HUES64 (cell line): ENCODE results near the gene SFR1.

Experiments
- H3K27ac ChIP-seq: 2 replicates; pipeline ENCODE4 v1.7.0; 2013; ENCODE audit warnings: low read depth, low read length, inconsistent platforms
- H3K27me3 ChIP-seq: 2 replicates; pipeline ENCODE4 v1.6.1; 2013; ENCODE audit warnings: mild to moderate bottlenecking, low read length; ENCODE audit not compliant: insufficient read depth
- H3K36me3 ChIP-seq: 2 replicates; pipeline ENCODE4 v1.6.1; 2013; ENCODE audit warnings: mild to moderate bottlenecking, low read length; ENCODE audit not compliant: insufficient read depth
- H3K4me1 ChIP-seq: 2 replicates; pipeline ENCODE4 v1.6.1; 2013; ENCODE audit warnings: mild to moderate bottlenecking, low read length, moderate library complexity; ENCODE audit not compliant: insufficient read depth
- H3K4me3 ChIP-seq: 2 replicates; pipeline ENCODE4 v1.5.1; 2013; ENCODE audit warnings: mild to moderate bottlenecking, low read length, moderate library complexity
- H3K9ac ChIP-seq: 2 replicates; pipeline ENCODE4 v1.6.1; 2013; ENCODE audit warnings: mild to moderate bottlenecking, low read depth, low read length
- H3K9me3 ChIP-seq: 2 replicates; pipeline ENCODE4 v1.6.1; 2013; ENCODE audit warnings: low read depth, low read length; ENCODE audit not compliant: insufficient read depth
- WGBS: fragments of 150-250, 120-280 bp; methylation state at CpG from one replicate; pipeline ENCODE4 v1.1.7; 2013; ENCODE audit warnings: missing lambda C conversion rate; 5-methylcytosine and 5-hydroxymethylcytosine counted together

Gene SFR1

GRCh38 chr10:104109908-104110662 is 11.9 kb upstream of the SFR1 start:
- WGBS, result 93% methylated on average over 2 of the region's 3 CpGs

GRCh38 chr10:104113376-104113956 is 8.5 kb upstream of the SFR1 start:
- Histone ChIP-seq H3K4me3 (no peak overlapping the region), H3K9me3 (no peaks in the 10 kb centered on the region), H3K27ac (no peak overlapping the region), H3K4me1 (no peaks in the 10 kb centered on the region), H3K36me3 (no peaks in the 10 kb centered on the region), H3K27me3 (no peaks in the 10 kb centered on the region), H3K9ac (no peak overlapping the region)
- WGBS, result 100% methylated on average over 1 of the region's 1 CpG

More at GRCh38 chr10:104109908-104110662, 11.9 kb upstream of the SFR1 start:
- H3K27me3 ChIP-seq, result no peaks in the 10 kb centered on the region
- no peak overlapping the region for H3K4me3 ChIP-seq
- no peaks in the 10 kb centered on the region for H3K9me3 ChIP-seq
- no peak overlapping the region for H3K27ac ChIP-seq
- no peaks in the 10 kb centered on the region for H3K36me3 ChIP-seq
- no peaks in the 10 kb centered on the region for H3K4me1 ChIP-seq
- H3K9ac ChIP-seq, result no peak overlapping the region

GRCh38 chr10:104117839-104118323 is 4.1 kb upstream of the SFR1 start:
- WGBS, result 93% methylated on average over 4 of the region's 4 CpGs
- H3K27me3 ChIP-seq, result no peaks in the 10 kb centered on the region
- no peaks in the 10 kb centered on the region for H3K36me3 ChIP-seq
- H3K27ac ChIP-seq, result no peak overlapping the region
- H3K4me1 ChIP-seq, result peaks cover 16% of the 10 kb centered on the region
- no peak overlapping the region for H3K4me3 ChIP-seq
- H3K9me3 ChIP-seq, result no peaks in the 10 kb centered on the region
- H3K9ac ChIP-seq, result no peak overlapping the region

- peaks cover 19% of the 10 kb centered on the region for H3K4me1 ChIP-seq
- WGBS, result 83% methylated on average over 3 of the region's 3 CpGs
- H3K27ac ChIP-seq, result no peak overlapping the region; the same call in 1 of the 2 replicates
Observed at GRCh38 chr10:104119996-104120395, 2.0 kb upstream of the SFR1 start.

GRCh38 chr10:104120512-104120902 is 1.5 kb upstream of the SFR1 start:
- H3K9me3 ChIP-seq, result no peaks in the 10 kb centered on the region
- H3K4me3 ChIP-seq, result peak overlapping the region; percentile 86
- H3K9ac ChIP-seq, result peak overlapping the region; percentile 97
- peaks cover 11% of the 10 kb centered on the region; the same call in 1 of the 2 replicates for H3K36me3 ChIP-seq
- H3K27me3 ChIP-seq, result no peaks in the 10 kb centered on the region
- peaks cover 19% of the 10 kb centered on the region for H3K4me1 ChIP-seq
- H3K27ac ChIP-seq, result peak overlapping the region; percentile 100
- WGBS, result 74% methylated on average over 2 of the region's 2 CpGs

More at GRCh38 chr10:104119996-104120395, 2.0 kb upstream of the SFR1 start:
- Histone ChIP-seq H3K27me3 (no peaks in the 10 kb centered on the region), H3K36me3 (0 out of 2 replicates have a peak, but pooled peaks cover 6% of the 10 kb centered on the region), H3K9me3 (no peaks in the 10 kb centered on the region), H3K4me3 (no peak overlapping the region), H3K9ac (no peak overlapping the region)

GRCh38 chr10:104120903-104121484 is 977 bp upstream of the SFR1 start:
- peak overlapping the region; percentile 97 for H3K9ac ChIP-seq
- H3K36me3 ChIP-seq, result peaks cover 11% of the 10 kb centered on the region; the same call in 1 of the 2 replicates
- peak overlapping the region; percentile 100 for H3K27ac ChIP-seq
- WGBS, result 3% methylated on average over 28 of the region's 28 CpGs
- H3K4me3 ChIP-seq, result peak overlapping the region; percentile 86
- no peaks in the 10 kb centered on the region for H3K27me3 ChIP-seq
- H3K4me1 ChIP-seq, result peaks cover 19% of the 10 kb centered on the region
- no peaks in the 10 kb centered on the region for H3K9me3 ChIP-seq

- 13% methylated on average over 20 of the region's 23 CpGs for whole genome bisulfite sequencing
Observed at GRCh38 chr10:104122225-104123107, 495 bp downstream of the SFR1 start.

GRCh38 chr10:104123397-104123796 is 1.4 kb downstream of the SFR1 start:
- Histone ChIP-seq H3K27me3 (no peaks in the 10 kb centered on the region), H3K4me1 (peaks cover 19% of the 10 kb centered on the region), H3K9ac (no peak overlapping the region), H3K4me3 (peak overlapping the region; percentile 93), H3K36me3 (peaks cover 11% of the 10 kb centered on the region; the same call in 1 of the 2 replicates), H3K9me3 (no peaks in the 10 kb centered on the region), H3K27ac (no peak overlapping the region)
- WGBS, result no CpG with 5 or more reads among the region's 1 CpG

More at GRCh38 chr10:104122225-104123107, 495 bp downstream of the SFR1 start:
- peaks cover 19% of the 10 kb centered on the region for H3K4me1 ChIP-seq
- no peaks in the 10 kb centered on the region for H3K9me3 ChIP-seq
- H3K27me3 ChIP-seq, result no peaks in the 10 kb centered on the region
- H3K27ac ChIP-seq, result peak overlapping the region; percentile 94
- peak overlapping the region; percentile 93 for H3K4me3 ChIP-seq
- peaks cover 11% of the 10 kb centered on the region; the same call in 1 of the 2 replicates for H3K36me3 ChIP-seq
- peak overlapping the region; percentile 93 for H3K9ac ChIP-seq

- peaks cover 11% of the 10 kb centered on the region; the same call in 1 of the 2 replicates for H3K36me3 ChIP-seq
- H3K4me3 ChIP-seq, result no peak overlapping the region
- H3K27ac ChIP-seq, result no peak overlapping the region
- H3K9ac ChIP-seq, result no peak overlapping the region
- H3K9me3 ChIP-seq, result no peaks in the 10 kb centered on the region
- WGBS, result 89% methylated on average over 2 of the region's 2 CpGs
- H3K27me3 ChIP-seq, result no peaks in the 10 kb centered on the region
- peaks cover 7% of the 10 kb centered on the region; the same call in 1 of the 2 replicates for H3K4me1 ChIP-seq
Observed at GRCh38 chr10:104127411-104127810, 5.4 kb downstream of the SFR1 start.

- Histone ChIP-seq H3K9me3 (no peaks in the 10 kb centered on the region), H3K27ac (no peak overlapping the region), H3K4me3 (no peak overlapping the region), H3K27me3 (no peaks in the 10 kb centered on the region), H3K36me3 (peaks cover 11% of the 10 kb centered on the region; the same call in 1 of the 2 replicates), H3K4me1 (no peaks in the 10 kb centered on the region), H3K9ac (no peak overlapping the region)
- 83% methylated on average over 2 of the region's 2 CpGs for WGBS
Observed at GRCh38 chr10:104128214-104128613, 6.2 kb downstream of the SFR1 start.
